ENCODE measurements around the gene PPP2R5C. TPM values are rescaled to one million over a fixed set of nuclear protein-coding genes. Genes with fewer than 3 reads are reported as not detected.
A peak's percentile ranks its signal among the peaks of the same experiment; 100 is the strongest.
"Not testable (repeated sequence)": the region's sequence is repeated elsewhere in the genome, so short reads cannot be mapped to it uniquely, and the experiment has no call there.

Gene PPP2R5C
- 100 to 1,000 TPM; 106 to 126 TPM for total RNA-seq
- polyA plus RNA-seq (ENCODE audit: insufficient read depth, low read depth, low replicate concordance) = 166 TPM
- long read RNA-seq, donor 1, full-length matches to known transcripts = 28 of 33 reads
- long read RNA-seq, donor 1, partial matches to known transcripts = 5 of 33 reads
- long read RNA-seq, donor 1, other reads (novel, unspliced or antisense) = 0 of 33 reads
- long read RNA-seq, donor 2, full-length matches to known transcripts = 17 of 17 reads
- long read RNA-seq, donor 2, partial matches to known transcripts = 0 of 17 reads
- long read RNA-seq, donor 2, other reads (novel, unspliced or antisense) = 0 of 17 reads

- peak; percentile 95 for DNase-seq
- Histone ChIP-seq H3K4me3 (peak within 1 kb of the TSS; percentile 88 to 97), H3K4me1 (peaks cover 10% of the 10 kb centered on the region), H3K36me3 (ENCODE audit: low read depth, missing control alignments) (no peaks in the 10 kb centered on the region), H3K27ac (peak within 1 kb of the TSS; percentile 94 to 96), H3K9me3 (no peaks in the 10 kb centered on the region), H3K27me3 (no peaks in the 10 kb centered on the region)
- whole genome bisulfite sequencing, 2 donors = 0 to 1% methylated on average over 30 to 66 of the region's 110 CpGs
- no peak for TF ChIP-seq CTCF (IDR thresholded peaks at IDR 0.05)
- peak; percentile 47 for TF ChIP-seq POLR2A (IDR thresholded peaks at IDR 0.05)
- intact Hi-C loops (cut with DNase I; ENCODE audit: low total_unique reads) = loop anchor here (10.0 kb wide), 1 partner anchor 204 kb away; the partner anchor contains the start of gene DYNC1H1
Observed at GRCh38 chr14:101761032-101761880, at the start of gene PPP2R5C. Gene PPP2R5C, plus strand, starts transcription at chr14:101761709. Its CDS starts 185 bp downstream, at chr14:101761894.

- H3K9me3 ChIP-seq; DNase-seq; H3K27ac ChIP-seq; H3K4me3 ChIP-seq; H3K36me3 ChIP-seq (ENCODE audit: low read depth, missing control alignments); H3K27me3 ChIP-seq; intact Hi-C loops (cut with DNase I; ENCODE audit: low total_unique reads); H3K4me1 ChIP-seq: not testable (repeated sequence)
- WGBS, 2 donors = 92 to 98% methylated on average over 7 to 9 of the region's 12 CpGs
Observed at GRCh38 chr14:101711857-101712233, 49.7 kb upstream of the PPP2R5C start.

GRCh38 chr14:101712341-101712740, 49.2 kb upstream of the PPP2R5C start:
- intact Hi-C loops (cut with DNase I; ENCODE audit: low total_unique reads); H3K4me1 ChIP-seq; H3K36me3 ChIP-seq (ENCODE audit: low read depth, missing control alignments); H3K27ac ChIP-seq; H3K9me3 ChIP-seq; H3K4me3 ChIP-seq; DNase-seq; H3K27me3 ChIP-seq: not testable (repeated sequence)
- WGBS, 2 donors = 90% methylated on average over 2 to 7 of the region's 15 CpGs

- H3K4me3 ChIP-seq; H3K4me1 ChIP-seq; H3K27me3 ChIP-seq; H3K36me3 ChIP-seq (ENCODE audit: low read depth, missing control alignments); H3K9me3 ChIP-seq; intact Hi-C loops (cut with DNase I; ENCODE audit: low total_unique reads); H3K27ac ChIP-seq; DNase-seq: not testable (repeated sequence)
- 95 to 96% methylated on average over 5 of the region's 11 CpGs for WGBS, 2 donors
Observed at GRCh38 chr14:101713091-101713490, 48.4 kb upstream of the PPP2R5C start.

GRCh38 chr14:101713621-101714349, 47.7 kb upstream of the PPP2R5C start:
- H3K27me3 ChIP-seq = no peaks in the 10 kb centered on the region
- DNase-seq = no peak
- H3K27ac ChIP-seq = no peak overlapping the region
- no peaks in the 10 kb centered on the region for H3K9me3 ChIP-seq
- no peaks in the 10 kb centered on the region for H3K36me3 ChIP-seq (ENCODE audit: low read depth, missing control alignments)
- H3K4me1 ChIP-seq = no peaks in the 10 kb centered on the region
- intact Hi-C loops (cut with DNase I; ENCODE audit: low total_unique reads) = no loop called here
- WGBS, 2 donors = 85 to 88% methylated on average over 7 of the region's 7 CpGs
- H3K4me3 ChIP-seq = no peak overlapping the region
- TF ChIP-seq POLR2A (IDR thresholded peaks at IDR 0.05) (no peak), CTCF (IDR thresholded peaks at IDR 0.05) (no peak)

GRCh38 chr14:101714394-101714793, 47.1 kb upstream of the PPP2R5C start:
- intact Hi-C loops (cut with DNase I; ENCODE audit: low total_unique reads) = no loop called here
- Histone ChIP-seq H3K27me3 (no peaks in the 10 kb centered on the region), H3K4me3 (no peak overlapping the region), H3K9me3 (no peaks in the 10 kb centered on the region), H3K4me1 (no peaks in the 10 kb centered on the region), H3K27ac (no peak overlapping the region), H3K36me3 (ENCODE audit: low read depth, missing control alignments) (no peaks in the 10 kb centered on the region)
- DNase-seq = no peak
- WGBS, 2 donors = 83 to 90% methylated on average over 2 to 3 of the region's 3 CpGs
- TF ChIP-seq POLR2A (IDR thresholded peaks at IDR 0.05) = no peak
- no peak for TF ChIP-seq CTCF (IDR thresholded peaks at IDR 0.05)

Measured in testis (tissue), 5 donors.